A549 treated with GW870086 at 1 μM for 4 hours (cell line): Measurements from ENCODE around the gene GUCY1A1. TPM values are rescaled to one million over a fixed set of nuclear protein-coding genes. Genes with fewer than 3 reads are reported as not detected.

ENCODE experiments used
- total RNA-seq: library from RNA; stranded (reverse); fragments of 200-300 nt; extraction: Qiagen RNA extraction; gene quantifications from 5 replicates; pipeline ENCODE4 v1.2.3, GENCODE V29; 2022; ENCODE audit warnings: low read depth

GUCY1A1 gene
- 0.05 TPM in 1 of 5 replicates, not detected in the others for total RNA-seq

GRCh38 chr4:155666344-155667221 is at the start of gene GUCY1A1:
TSS of gene GUCY1A1 (plus strand) at chr4:155666848. CDS start at chr4:155696868, 30,020 bp downstream.

GRCh38 chr4:155758481-155759371 is 92.1 kb downstream of the GUCY1A1 start, which contains the start of gene GUCY1B1:
TSS of gene GUCY1B1 (plus strand) at chr4:155759021. CDS start at chr4:155759141, 120 bp downstream.

Other genes with a start within 250 kb of the GUCY1A1 start
- gene GUCY1B1, start 92.2 kb downstream of the GUCY1A1 start, total RNA-seq = 0.15 to 0.41 TPM (median 0.25 TPM) in 5 replicates
- not detected in 5 replicates for gene ASIC5, start 199.4 kb downstream of the GUCY1A1 start, total RNA-seq
- gene TDO2, start 236.8 kb downstream of the GUCY1A1 start, total RNA-seq = 0.38 to 1.2 TPM (median 0.60 TPM) in 5 replicates